GM12864 (cell line): Measurements from ENCODE around the gene PRR16.
A peak's percentile ranks its signal among the peaks of the same experiment; 100 is the strongest.

Source experiments
- DNase-seq: peaks from one replicate; pipeline ENCODE4 v3.0.0-alpha.2; 2011; ENCODE audit warnings: low read depth
- H3K4me3 ChIP-seq: 2 replicates; pipeline ENCODE4 v1.5.1; 2011; ENCODE audit warnings: mild to moderate bottlenecking, low read depth, low read length, control low read depth
- TF ChIP-seq, protein P1 (sequence below): IDR thresholded peaks from 2 replicates; pipeline ENCODE4 v1.5.1; 2011; ENCODE audit warnings: low read depth, mild to moderate bottlenecking, moderate library complexity, low read length, control low read depth, inconsistent platforms; ENCODE audit errors: missing control alignments

The PRR16 gene

DNA sequence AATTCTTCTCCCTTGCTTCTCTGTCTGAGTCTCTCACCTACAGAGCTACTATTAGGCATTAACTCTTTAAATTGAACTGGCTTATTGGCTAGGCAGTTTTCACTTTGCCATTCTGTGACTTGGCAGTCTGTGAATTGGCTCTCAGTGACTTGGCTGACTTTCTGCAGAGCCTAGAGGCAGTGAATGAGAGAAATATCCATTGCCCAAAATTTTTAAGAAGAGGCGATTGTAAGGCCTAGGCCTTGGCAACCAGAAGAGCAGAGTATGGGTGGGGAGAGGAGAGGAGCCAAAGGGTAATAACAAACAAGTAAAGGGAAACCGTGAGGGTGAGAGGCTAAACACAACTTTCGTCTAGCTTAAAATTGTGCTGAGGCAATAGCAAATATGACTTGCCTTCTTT lies 176.7 kb downstream of the PRR16 start:
- TF ChIP-seq, protein P1, sequence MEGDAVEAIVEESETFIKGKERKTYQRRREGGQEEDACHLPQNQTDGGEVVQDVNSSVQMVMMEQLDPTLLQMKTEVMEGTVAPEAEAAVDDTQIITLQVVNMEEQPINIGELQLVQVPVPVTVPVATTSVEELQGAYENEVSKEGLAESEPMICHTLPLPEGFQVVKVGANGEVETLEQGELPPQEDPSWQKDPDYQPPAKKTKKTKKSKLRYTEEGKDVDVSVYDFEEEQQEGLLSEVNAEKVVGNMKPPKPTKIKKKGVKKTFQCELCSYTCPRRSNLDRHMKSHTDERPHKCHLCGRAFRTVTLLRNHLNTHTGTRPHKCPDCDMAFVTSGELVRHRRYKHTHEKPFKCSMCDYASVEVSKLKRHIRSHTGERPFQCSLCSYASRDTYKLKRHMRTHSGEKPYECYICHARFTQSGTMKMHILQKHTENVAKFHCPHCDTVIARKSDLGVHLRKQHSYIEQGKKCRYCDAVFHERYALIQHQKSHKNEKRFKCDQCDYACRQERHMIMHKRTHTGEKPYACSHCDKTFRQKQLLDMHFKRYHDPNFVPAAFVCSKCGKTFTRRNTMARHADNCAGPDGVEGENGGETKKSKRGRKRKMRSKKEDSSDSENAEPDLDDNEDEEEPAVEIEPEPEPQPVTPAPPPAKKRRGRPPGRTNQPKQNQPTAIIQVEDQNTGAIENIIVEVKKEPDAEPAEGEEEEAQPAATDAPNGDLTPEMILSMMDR = no peak
- DNase-seq = no peak
- no peak overlapping the region for H3K4me3 ChIP-seq

GRCh38 chr5:120644516-120644915 lies 180.4 kb downstream of the PRR16 start:
- TF ChIP-seq, protein P1 = no peak
- no peak for DNase-seq

DNA sequence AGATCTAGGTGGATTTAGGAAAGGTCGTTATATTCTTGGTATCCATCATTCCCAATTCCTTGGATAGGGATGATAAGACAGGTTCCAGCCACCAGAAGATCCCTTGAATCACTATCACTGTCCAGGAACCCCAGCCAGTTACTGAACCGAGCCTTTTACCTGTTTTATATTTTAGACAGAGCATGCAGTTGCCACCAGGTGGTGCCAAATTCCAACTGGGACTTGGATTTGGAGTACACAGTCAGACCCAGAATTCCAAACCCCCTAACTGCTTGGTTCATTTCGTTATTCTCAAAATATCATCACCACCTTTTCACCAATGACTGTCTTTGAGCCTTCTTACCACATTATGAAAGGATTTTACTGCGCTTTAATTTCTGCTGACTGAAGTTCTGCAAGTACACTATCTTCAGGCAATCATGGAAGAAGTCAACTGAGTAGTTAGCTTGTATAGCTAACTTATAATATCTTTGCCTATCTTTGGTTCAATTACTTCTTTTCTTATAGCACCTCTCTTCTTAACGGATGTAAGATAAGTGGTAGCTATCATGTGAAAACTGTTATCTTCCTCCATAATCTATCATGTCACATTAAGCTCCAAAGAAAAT lies 191.8 kb downstream of the PRR16 start:
- TF ChIP-seq, protein P1 = peak; percentile 66
- DNase-seq = no peak
- no peak overlapping the region for H3K4me3 ChIP-seq

More at GRCh38 chr5:120644516-120644915, 180.4 kb downstream of the PRR16 start:
- H3K4me3 ChIP-seq = no peak overlapping the region

DNA sequence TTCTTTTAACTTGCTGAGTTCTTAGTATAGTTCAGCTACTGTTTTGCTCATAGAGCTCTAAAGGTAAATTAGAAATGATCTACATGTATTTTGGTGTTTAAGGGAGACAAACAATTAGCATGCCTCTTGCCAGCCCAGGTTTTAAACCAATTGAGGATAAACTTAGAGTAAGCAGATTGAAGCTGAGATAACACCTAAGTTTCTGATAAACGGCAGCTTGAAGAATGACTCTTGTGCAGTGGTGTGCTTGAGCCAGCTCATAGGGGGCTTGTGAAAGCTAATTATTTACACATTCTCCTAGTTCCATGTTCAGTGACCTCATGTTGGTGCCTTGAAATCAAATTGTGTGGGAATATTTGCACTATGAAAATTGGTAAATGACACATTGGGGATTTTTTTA lies 193.0 kb downstream of the PRR16 start:
- DNase-seq = no peak
- TF ChIP-seq, protein P1 = no peak

GRCh38 chr5:120677481-120677880 lies 213.4 kb downstream of the PRR16 start:
- no peak overlapping the region for H3K4me3 ChIP-seq
- DNase-seq = no peak
- TF ChIP-seq, protein P1 = no peak

More for the DNA sequence above, 193.0 kb downstream of the PRR16 start:
- no peak overlapping the region for H3K4me3 ChIP-seq

- H3K4me3 ChIP-seq = no peak overlapping the region
- no peak for DNase-seq
- TF ChIP-seq, protein P1 = no peak
Observed at GRCh38 chr5:120678279-120678678, 214.2 kb downstream of the PRR16 start.

DNA sequence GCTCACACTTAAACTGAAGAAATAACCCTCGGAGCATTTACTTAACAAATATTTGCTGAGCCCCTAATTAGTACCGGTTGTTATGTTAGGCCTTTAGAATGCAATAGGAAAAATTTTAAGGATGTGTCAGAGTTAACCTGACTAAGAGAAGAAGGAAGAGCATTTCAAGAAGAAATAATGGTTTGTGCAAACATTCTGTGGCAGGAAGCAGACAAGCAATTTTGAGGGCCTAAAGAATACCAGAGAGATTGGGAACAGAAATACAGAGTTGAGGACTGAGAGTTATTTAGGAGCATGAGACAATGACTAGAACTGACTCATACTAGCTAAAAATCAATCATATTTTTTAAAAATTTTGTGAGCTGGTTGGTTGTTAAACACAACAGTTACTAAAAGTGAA lies 218.8 kb downstream of the PRR16 start:
- no peak overlapping the region for H3K4me3 ChIP-seq
- DNase-seq = no peak

More for the DNA sequence above, 218.8 kb downstream of the PRR16 start:
- TF ChIP-seq, protein P1 = no peak
